NCI-H2196 (cell line): Measurements from ENCODE around the gene PHF2.

Experiments
- DNase-seq: peaks from one replicate; lab custom pipeline; 2025; ENCODE audit not compliant: unreplicated experiment; lab: John Stamatoyannopoulos, UW

PHF2 gene

DNA sequence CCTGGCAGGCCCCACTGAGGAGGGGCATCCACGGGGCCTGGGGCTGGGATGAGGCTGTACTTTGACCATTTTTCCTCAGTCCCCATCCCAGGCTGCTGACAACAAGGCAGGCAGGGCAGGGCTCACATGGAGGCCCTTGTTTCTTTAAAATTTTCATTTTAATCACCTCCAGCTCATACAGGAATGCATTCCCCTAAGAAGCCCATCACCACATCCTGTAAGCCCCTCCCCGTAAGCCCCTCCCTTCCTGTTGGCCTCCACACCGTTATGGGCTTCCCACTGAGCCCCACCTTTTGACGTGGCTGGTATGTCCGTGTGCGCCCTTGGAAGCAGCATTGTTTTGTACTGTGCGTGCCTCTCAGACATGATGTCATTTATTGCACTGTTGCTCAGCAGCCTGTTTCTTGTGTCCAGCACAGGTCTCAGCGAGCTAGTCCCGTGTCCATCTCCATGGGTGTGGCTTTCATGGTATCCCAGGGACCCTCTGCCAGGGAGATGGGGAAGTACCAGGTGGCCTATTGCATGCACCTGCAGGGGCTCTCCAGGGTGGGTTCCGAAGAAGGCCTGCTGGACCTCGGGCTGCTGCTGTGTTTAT lies 22.4 kb downstream of the PHF2 start:
- no peak for DNase-seq

DNA sequence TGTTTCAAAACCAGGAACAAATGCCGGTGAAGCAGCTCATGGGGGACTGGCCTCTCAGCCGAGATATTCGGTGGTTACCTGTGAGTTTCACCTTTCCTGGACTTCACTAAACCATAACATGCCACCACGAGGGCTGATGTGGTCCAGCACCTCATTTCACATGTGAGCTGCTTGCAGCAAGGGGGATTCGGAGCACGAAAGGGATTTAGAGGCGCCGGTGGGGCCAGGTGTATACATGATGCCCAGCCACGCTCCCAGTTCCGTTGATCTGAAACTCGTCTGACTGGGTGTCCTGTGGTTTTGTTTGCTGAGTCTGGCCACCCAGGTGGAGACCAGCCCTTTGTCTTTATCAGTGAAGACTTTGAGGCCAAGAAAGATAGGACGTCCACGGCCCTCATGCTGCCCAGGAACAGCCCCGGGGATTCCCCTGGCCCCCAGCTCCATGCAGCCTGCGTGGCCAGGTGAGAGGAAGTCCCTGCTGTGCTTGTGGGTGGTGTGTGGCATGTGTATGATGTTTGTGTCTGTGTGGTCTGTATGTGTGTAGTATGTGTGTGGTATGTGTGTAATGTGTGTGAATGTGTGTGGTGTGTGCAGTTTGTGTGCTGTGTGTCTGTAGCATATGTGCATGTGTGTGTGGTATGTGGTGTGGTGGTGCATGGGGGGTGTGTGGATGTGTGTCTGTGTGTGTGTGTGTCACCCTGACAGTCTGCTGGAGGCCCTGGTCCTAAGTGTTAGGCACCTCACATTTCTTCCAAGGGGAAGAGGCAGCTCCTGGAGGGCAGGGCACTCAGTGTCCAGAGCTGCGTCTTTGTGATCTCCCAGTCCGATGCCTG lies 23.4 kb downstream of the PHF2 start:
- DNase-seq, result no peak

DNA sequence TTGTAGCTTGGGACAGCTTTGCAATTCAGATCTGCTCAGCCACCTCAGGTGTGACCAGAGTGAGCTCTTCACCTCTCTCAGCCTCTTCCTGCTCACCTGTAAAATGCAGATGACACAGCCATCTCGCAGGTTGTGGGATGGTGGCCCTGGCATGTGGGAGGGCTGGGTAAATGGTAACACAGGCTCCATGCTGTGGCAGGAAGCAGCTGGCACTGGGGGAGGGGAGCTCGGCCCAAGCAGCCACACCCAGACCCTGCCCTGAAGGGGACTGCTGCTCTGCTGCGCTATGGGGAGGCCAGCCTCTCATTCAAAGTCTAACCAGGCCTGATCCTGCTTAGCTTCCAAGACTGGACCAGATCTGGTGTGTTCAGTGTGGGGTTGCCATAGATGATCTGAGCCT lies 24.1 kb downstream of the PHF2 start:
- peak; percentile 62 for DNase-seq

DNA sequence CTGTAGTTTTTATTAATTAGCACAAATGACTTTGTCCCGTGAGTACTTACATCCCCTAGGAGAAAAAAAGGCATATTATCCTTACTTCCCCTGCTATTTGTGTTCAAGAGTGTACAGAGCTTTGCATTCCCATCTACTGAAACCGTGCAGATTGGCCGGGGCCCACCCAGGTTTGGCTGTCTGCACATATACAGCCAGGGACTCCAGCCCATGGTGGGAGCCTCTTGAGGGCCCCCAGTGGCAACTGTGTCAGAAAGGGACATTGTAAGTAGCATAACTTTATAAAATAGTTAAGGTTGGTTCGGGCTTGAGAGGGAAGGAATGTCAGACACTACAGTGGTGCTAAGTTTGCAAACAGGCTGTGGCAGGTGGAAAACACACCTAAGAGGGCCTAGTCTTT lies 24.7 kb downstream of the PHF2 start:
- DNase-seq, result no peak

DNA sequence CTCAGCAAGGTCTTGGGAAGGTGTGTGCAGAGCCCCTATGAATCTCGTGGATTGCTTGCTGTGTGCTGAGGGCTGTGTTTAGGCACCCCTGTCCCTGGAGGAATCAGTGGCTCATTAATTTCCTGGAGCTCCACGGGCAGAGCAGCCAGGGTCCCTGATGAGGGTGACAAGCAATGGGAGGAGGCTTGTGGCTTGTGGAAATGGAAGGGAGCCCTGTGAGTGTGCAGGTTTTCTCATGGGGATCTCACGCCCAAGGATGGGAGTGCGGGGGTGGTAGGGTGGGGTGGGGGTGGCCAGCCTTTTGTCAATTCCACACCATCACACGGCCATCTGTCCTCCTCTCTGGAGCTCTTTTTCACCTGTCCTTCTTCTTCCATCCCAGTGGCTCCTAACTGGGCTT lies 25.3 kb downstream of the PHF2 start:
- no peak for DNase-seq

DNA sequence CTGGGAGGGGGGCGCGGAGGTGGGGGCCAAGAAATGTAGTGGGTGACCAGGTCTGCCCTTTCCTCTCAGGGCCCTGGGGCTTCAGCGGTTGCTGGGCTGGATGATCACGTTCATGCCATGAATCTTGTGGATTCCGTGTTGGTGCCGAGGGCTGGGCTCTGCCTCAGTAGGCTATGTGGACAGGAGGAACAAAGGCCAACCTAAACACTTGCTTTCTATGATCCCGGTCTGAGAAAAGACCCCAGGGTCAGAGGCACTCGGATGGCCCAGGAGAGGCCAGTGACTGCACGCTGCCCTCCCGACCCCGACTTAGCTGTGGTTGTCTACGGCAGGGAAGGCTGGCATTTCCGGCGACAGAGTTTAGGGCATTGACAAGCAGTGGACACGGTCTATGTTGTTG lies 26.6 kb downstream of the PHF2 start:
- DNase-seq, result no peak

DNA sequence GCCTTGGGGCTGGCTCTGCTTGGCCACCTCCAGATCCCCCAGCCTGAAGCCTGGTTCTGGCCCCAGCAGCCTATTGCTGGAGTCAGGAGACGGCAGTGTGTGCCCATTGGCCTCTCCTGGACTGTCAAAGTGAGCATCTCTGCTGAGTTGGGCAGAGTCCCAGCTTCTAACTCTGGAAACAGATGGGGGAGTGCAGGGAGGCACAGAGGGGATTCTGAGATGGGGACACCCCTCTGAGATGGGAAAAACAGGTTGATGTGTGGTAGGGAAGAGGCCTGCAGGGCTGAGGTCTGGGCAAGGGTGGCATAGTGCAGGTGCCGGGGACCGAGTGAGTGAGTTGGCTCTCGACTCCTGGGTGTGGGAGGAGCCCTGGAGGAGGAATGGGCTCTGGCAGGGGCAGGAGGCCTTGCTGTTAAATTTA lies 27.5 kb downstream of the PHF2 start:
- DNase-seq, result no peak

DNA sequence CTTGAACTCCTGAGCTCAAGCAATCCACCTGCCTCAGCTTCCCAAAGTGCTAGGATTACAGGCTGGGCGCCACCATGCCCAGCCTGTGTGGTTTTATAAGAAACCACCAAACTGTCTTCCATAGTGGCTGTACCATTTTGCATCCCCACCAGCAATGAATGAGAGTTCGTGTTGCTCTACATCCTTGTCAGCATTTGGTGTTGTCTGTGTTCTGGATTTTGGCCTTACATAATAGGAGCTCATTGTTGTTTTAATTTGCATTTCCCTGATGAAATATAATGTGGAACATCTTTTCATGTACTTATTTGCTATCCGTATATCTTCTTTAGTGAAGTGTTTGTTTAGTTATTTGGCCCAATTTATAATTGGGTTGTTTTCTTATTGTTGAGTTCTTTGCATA lies 29.8 kb downstream of the PHF2 start:
- no peak for DNase-seq

DNA sequence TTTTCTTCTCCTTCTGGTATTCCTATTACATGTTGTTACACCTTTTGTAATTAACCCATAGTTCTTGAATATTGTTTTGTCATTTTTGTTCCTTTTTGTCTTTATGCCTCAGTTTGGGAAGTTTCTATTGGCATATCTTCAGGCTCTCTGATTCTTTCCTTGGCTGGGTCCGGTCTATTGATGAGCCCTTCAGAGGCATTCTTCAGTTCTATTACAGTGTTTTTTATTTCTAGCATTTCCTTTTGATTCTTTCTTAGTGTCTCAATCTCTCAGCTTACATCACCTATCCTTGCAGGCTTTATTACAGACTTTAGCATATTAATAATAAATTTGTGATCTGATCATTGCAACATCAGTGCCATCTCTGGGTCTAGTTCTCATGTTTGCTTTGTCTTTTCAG lies 33.8 kb downstream of the PHF2 start:
- DNase-seq, result no peak

DNA sequence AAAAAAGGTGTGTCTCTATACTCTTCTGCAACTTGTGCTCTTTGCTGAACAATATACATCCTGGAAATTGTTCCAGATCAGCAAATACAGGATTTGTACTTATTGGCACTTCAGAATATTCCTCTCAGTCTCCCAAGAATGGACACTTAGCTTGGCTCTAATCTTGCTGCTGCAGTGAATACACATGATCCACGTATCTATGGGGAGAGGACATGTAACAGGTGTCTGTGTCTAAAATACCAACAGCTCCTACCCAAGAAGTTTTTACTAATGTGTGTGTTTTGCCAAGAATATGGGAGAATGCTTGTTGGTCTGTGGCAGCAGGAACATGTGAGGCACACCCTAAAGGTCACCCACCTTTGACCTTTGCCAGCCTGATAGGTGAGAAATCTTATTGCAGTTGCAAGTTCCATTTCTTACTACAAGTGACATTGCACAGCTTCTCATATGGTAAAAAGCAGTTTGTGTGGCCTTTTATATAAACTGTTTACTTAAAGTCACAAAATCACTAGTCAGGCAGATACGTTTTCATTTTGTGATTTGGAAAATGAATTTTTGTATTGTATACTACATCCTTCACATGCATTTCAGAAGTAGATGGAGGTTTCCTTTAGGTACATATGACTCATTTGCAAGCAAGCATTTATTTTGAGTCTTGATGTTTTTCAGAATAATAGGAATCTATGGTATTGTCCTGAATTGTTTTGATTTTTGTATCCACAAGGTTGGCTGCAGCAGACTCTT lies 35.8 kb downstream of the PHF2 start:
- no peak for DNase-seq

DNA sequence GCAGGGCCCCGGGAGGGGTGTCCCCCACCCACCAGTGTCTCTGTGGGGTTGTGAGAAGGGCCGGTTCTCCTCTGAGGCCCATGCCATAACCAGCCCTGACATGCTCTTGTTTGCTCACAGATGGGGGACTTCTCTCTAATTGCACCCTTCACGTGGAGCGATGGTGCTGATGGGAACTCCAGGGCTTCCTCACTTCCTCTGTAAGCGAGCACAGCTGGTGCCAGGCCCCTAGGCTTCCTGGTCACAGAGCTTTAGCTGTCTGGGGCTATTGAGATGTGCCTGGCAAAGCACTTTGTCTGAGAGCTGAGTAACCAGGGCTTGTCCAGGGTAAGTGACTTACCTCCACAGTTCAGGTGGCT lies 36.4 kb downstream of the PHF2 start:
- no peak for DNase-seq

DNA sequence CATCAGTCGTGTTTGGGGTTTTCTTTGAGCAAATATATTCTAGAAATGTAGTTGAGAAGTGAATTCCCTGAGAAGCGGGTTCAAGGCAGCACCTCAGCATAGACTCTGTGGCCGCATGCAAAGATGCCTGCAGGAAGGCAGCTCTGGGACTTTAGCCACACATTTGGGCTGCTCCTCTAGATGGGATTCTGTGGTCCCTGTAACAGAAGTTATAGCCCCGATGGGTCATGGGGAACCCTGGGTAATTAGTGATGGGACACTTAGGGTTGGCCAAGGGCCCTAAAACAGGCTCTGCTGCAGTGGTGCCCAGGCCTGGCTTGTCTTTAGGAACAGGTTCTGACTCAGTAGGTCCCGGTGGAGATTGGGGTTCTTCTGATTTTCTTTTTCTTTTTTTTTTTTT lies 36.8 kb downstream of the PHF2 start:
- no peak for DNase-seq

DNA sequence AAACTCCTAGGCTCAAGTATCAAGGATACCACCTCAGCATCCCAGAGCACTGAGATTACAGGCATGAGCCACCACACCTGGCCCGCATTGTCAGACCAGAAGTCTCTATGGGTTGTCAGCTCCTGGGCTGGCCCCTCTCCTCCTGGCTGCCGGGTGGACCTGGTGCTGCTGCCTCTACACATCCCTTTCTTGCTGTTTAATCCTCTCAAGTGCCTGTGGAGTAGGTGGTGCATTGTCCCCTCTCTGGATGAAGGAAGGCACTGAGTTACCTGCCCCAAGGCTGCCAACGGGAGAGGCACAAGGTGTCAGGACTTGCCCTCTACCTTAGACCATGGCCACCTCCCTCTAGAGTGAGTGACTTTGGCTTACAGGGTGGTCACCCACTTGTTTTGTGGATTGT lies 37.4 kb downstream of the PHF2 start:
- DNase-seq, result no peak

DNA sequence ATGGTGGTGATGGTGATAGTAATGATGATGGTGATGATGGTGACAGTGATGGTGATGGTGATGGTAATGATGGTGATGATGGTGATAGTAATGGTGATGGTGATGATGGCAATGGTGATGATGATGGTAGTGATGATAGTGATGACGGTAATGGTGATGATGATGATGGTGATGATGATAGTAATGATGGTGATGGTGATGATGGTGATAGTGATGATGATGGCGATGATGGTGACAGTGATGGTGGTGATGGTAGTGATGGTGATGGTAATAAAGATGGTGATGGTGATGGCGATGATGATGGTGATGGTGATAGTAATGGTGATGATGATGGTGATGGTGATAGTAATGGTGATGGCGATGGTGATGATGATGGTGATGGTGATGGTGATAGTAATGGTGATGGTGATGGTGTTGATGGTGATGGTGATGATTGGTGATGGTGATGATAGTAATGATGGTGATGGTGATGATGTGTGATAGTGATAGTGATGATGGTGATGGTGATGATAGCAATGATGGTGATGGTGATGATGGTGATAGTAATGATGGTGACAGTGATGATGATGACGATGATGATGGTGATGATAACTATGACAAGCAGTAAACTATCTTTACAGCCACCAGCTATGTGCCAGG lies 38.6 kb downstream of the PHF2 start:
- DNase-seq, result no peak

DNA sequence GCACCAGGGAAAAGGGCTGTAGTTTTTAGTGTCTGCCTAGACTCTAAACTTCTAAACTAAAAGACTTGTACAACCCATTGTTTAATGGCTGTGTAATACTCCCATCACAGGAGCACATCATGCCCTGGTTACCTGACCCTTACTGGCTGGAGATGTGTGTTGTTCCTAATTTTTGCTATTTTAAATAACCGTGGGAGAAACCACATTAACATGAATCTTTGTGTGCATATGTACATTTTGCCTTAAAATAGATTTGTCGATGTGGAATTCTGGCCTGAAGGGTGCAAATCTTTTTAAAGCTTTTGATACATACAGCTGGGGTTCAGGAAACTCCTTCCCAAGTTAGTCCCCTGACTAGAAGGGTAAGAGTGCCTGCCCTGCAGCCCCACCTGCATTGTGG lies 39.7 kb downstream of the PHF2 start:
- no peak for DNase-seq

DNA sequence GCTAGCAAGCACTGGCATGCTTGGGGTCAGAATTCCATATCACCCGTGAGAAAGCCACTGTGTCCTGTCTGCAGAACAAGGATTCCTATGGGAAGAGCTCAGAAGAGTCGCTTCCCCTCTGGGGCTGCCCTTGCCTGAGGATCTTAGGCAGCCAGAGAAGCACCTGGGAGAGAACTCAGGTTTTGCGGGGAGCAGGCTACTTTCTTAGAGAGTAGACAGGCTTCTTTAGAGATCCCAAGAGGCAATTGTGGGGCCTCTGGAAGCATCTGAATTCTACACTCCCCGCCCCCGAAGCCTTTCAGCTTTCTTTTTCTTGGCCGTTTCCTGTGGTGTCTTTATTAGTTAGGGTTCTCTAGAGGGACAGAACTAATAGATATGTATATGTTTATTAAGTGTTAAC lies 40.9 kb downstream of the PHF2 start:
- no peak for DNase-seq

DNA sequence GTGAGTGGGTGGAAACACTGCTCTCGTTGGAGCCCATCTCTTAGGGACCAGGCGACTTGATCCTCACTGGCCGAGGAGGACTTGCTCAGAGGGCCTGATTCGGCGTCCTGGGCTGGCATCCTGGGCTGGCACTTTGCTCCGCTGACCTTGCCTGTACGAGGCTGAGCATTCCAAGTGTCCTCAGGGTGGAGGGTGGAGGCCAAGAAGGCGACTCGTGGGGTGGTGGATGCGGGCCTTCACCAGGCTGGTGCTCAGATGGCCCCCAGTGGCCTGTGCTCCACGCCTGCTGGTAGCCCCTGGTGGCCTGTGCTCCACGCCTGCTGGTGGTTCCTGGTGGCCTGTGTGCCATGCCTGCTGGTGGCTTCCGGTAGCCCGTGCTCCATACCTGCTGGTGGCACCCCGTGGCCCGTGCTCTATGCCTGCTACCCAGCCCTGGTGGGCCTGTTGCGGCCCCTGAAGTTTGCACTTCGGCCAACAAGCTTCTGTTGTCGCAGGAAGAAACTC lies 42.9 kb downstream of the PHF2 start:
- DNase-seq, result no peak

DNA sequence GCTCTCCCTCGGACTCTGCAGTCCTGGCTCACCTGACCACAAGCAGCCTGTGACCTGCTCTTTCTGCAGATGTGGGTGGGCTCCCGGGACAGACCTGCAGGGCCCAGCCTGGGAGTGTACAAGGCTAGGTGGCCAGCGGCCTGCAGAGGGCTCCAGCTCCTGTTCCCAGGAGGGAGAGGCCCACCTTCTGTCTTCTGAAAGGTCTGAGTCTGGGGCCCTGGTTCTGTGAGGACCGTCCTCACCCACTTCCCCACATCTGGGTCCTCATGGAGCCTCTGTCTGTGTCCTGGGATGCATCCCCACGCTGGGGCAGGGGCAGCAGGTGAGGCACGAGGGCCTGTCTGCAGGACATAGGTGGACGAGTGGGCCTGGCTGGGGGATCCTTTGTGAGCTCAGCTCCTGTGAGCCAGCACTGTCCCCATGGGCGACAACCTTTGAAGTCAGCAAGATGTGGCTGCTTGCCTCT lies 43.7 kb downstream of the PHF2 start:
- no peak for DNase-seq

DNA sequence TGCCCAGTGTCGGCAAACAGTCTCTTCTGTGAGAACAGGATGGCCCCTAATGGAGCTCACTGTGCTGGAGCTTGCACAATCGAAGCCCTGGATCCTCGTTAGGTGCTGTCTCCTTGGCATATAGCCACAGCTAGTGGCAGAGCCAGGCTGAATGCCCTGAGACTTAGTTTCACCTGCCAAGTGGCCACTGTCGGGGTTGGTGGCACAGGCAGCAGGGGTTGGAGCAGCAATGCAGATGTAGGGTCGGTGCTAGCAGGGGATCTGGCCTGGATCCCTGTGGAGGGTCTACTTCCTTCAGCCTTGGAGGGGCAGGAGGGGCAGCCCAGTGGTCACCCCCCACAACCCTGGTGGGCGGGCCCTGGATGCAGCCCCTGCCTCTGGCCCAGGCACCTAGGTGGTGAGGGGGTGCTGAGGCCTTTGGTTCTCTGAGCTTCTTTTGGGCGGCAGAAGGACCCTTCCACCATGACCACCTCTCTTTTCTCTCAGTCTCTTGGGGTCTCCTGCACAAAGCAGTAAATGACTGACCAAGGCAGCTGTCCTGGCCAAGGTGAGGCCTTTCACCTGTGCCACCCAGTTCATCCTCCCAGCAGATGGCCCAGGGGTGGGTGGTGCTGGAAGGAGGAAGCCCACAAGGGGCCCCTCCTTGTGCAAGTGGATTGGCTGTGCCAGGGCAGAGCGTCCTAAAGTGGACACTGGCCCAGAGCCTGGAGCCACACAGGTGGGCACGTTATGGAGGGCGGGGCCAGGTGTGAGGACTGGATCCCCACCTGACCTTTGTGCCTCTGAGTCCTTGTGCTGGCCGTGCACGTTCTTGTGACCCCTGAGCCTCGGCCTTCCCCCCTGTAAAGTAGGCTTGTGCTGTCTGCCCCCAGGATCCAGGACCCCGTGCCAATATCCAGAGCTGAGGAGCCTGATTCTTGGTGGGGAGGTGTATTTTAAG lies 44.8 kb downstream of the PHF2 start:
- peak; percentile 60 for DNase-seq

DNA sequence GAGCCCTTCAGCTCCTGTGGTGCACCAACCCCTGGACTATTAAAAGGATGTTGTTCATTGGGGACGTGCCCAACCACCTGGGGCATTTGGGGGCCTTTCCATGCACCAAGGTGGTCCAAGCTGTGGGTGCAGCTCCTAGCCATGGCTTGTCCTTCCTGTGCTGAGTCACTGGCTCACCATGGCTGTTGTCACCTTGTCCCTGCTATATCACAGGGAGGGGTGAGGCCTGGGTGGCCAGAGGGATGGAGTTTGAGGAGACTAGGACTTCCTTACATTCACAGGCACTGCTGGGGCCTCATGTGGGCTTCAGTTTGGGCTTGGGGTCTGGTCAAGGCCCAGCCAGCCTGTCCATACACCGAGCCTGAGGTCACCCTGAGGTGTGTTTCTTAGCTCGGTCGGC lies 45.5 kb downstream of the PHF2 start:
- no peak for DNase-seq
